ENCODE measurements around the gene CTDSP2. TPM values are rescaled to one million over a fixed set of nuclear protein-coding genes. Genes with fewer than 3 reads are reported as not detected.

Gene CTDSP2
- total and polyA plus RNA-seq, 2 donors (not counting 3 experiments of a cell fraction or from before 2014, with no cell fraction given) = 142 to 146 TPM

DNA sequence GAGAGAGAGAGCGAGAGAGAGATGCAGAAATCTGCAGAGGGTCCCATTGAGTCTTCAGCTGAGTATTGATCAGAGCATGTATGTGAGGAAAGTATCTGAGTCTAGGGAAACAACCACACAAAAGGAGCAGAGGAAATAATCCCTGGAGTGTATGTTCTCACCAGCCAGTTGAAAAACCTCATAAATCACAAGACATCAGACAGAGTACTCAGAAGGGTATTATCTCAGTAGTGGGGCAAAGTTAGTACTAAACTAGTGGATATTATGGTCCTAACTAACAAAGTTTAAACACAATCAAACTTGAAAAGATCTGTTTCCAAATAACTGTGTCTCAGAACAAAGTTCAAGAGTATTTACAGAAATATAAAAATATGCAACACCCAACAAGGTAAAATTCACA is 36.5 kb upstream of the CTDSP2 start:
- H3K9ac ChIP-seq (replicated peaks; ENCODE audit: extremely low read depth, insufficient read depth, low read length) = no peak overlapping the region
- no peak overlapping the region for H3K27ac ChIP-seq (ENCODE audit: insufficient read depth, low read depth, low read length)
- no peak overlapping the region for H2AFZ ChIP-seq (ENCODE audit: low read depth, low read length)
- POLR2A ChIA-PET = interaction anchor here (0.5 kb wide), 1 partner anchor 150 kb away, joined by 6 read pairs; no protein-coding TSS in a partner anchor
- intact Hi-C loops (cut with micrococcal nuclease) (no loop called here), dilution Hi-C loops (cut with MboI; ENCODE audit: extremely low pct_ligation_motif_present, low sequenced_read_pairs) (no loop called here)
- DNase-seq (ENCODE audit: low read depth, low spot score) = no peak
- H3K9me1 ChIP-seq (replicated peaks; ENCODE audit: control insufficient read depth, extremely low read depth, insufficient read depth, low read length) = no peaks in the 10 kb centered on the region
- H3K4me2 ChIP-seq (ENCODE audit: insufficient read depth, low read length) = no peak overlapping the region
- peaks cover 6% of the 10 kb centered on the region for H3K4me1 ChIP-seq (ENCODE audit: control insufficient read depth, extremely low read depth, insufficient read depth, low read length)
- no peak for FAIRE-seq
- no peaks in the 10 kb centered on the region for H3K79me2 ChIP-seq (ENCODE audit: control insufficient read depth, insufficient read depth, low read length)
- H3K36me3 ChIP-seq (ENCODE audit: control insufficient read depth in 2 of 2, extremely low read depth in 1 of 2, insufficient read depth in 2 of 2, low read length in 2 of 2) = no peaks in the 10 kb centered on the region
- H3K9me3 ChIP-seq (replicated peaks; ENCODE audit: control insufficient read depth, insufficient read depth, low read length) = no peaks in the 10 kb centered on the region
- BruUV-seq (replicated peaks) = no TSS peak
- H3K4me3 ChIP-seq (replicated peaks in 1 of 3; ENCODE audit: insufficient read depth in 1 of 3, low read depth in 1 of 3, low read length in 3 of 3) = no peak overlapping the region
- no peaks in the 10 kb centered on the region for H4K20me1 ChIP-seq (replicated peaks; ENCODE audit: control insufficient read depth, extremely low read depth, insufficient read depth, low read length)
- CTCF ChIA-PET = interaction anchor here (1.5 to 2.2 kb wide), 2 partner anchors 14 to 18 kb away, joined by 6 to 7 read pairs; no protein-coding TSS in a partner anchor
- TF ChIP-seq GATA2 (IDR thresholded peaks at IDR 0.05; ENCODE audit: insufficient read depth, insufficient read length, low read depth, low read length) = no peak
- TF ChIP-seq POLR2AphosphoS5 (IDR thresholded peaks at IDR 0.05; ENCODE audit: insufficient read depth, low read depth, low read length) = no peak
- no peak for TF ChIP-seq EZH2 (IDR thresholded peaks at IDR 0.05; ENCODE audit: borderline replicate concordance, low read depth, low read length, severe bottlenecking)
- no peak for TF ChIP-seq MYC (IDR thresholded peaks at IDR 0.05; ENCODE audit: low read depth, low read length)
- no peak for TF ChIP-seq POLR2A (IDR thresholded peaks at IDR 0.05; ENCODE audit: low read depth, low read length)
- no peak for TF ChIP-seq FOS (IDR thresholded peaks at IDR 0.05; ENCODE audit: borderline replicate concordance, insufficient read depth, low read length)
- TF ChIP-seq JUN (IDR thresholded peaks at IDR 0.05; ENCODE audit: borderline replicate concordance, insufficient read depth, insufficient read length, low read depth) = no peak
- TF ChIP-seq, protein P1, sequence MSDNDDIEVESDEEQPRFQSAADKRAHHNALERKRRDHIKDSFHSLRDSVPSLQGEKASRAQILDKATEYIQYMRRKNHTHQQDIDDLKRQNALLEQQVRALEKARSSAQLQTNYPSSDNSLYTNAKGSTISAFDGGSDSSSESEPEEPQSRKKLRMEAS (IDR thresholded peaks at IDR 0.05; ENCODE audit: insufficient read depth, insufficient read length) = no peak
- TF ChIP-seq, protein P2, sequence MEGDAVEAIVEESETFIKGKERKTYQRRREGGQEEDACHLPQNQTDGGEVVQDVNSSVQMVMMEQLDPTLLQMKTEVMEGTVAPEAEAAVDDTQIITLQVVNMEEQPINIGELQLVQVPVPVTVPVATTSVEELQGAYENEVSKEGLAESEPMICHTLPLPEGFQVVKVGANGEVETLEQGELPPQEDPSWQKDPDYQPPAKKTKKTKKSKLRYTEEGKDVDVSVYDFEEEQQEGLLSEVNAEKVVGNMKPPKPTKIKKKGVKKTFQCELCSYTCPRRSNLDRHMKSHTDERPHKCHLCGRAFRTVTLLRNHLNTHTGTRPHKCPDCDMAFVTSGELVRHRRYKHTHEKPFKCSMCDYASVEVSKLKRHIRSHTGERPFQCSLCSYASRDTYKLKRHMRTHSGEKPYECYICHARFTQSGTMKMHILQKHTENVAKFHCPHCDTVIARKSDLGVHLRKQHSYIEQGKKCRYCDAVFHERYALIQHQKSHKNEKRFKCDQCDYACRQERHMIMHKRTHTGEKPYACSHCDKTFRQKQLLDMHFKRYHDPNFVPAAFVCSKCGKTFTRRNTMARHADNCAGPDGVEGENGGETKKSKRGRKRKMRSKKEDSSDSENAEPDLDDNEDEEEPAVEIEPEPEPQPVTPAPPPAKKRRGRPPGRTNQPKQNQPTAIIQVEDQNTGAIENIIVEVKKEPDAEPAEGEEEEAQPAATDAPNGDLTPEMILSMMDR (IDR thresholded peaks at IDR 0.05; ENCODE audit: extremely low read depth in 1 of 2, insufficient read depth in 1 of 2, low read depth in 1 of 2, low read length in 2 of 2) = no peak
- H3K27me3 ChIP-seq (ENCODE audit: control insufficient read depth in 2 of 2, insufficient read depth in 2 of 2, low read length in 2 of 2) = peaks cover 0 to 2% of the 10 kb centered on the region in 2 experiments
